Measurements from ENCODE around the gene SORCS2. TPM values are rescaled to one million over a fixed set of nuclear protein-coding genes. Genes with fewer than 3 reads are reported as not detected.

SORCS2 gene
- total RNA-seq, 2 experiments from 2014 or later, result 0.07 to 0.15 TPM

GRCh38 chr4:7165874-7166201, 26.5 kb upstream of the SORCS2 start:
- intact Hi-C loops (cut with micrococcal nuclease), result no loop called here
- no peak overlapping the region for H3K27ac Mint-ChIP-seq
- DNase-seq, result no peak
- no peaks in the 10 kb centered on the region for H3K27me3 Mint-ChIP-seq (ENCODE audit: low read depth)
- no peaks in the 10 kb centered on the region for H3K36me3 Mint-ChIP-seq (ENCODE audit: low read depth)
- H3K9me3 Mint-ChIP-seq, result no peaks in the 10 kb centered on the region
- no peak overlapping the region for H3K4me3 Mint-ChIP-seq
- H3K4me1 Mint-ChIP-seq (ENCODE audit: low read depth), result no peaks in the 10 kb centered on the region
- CTCF ChIA-PET, result no interaction called here

- no peaks in the 10 kb centered on the region for H3K9me3 Mint-ChIP-seq
- H3K27ac Mint-ChIP-seq, result no peak overlapping the region
- DNase-seq, result no peak
- CTCF ChIA-PET, result no interaction called here
- H3K27me3 Mint-ChIP-seq (ENCODE audit: low read depth), result no peaks in the 10 kb centered on the region
- H3K4me1 Mint-ChIP-seq (ENCODE audit: low read depth), result no peaks in the 10 kb centered on the region
- intact Hi-C loops (cut with micrococcal nuclease), result no loop called here
- H3K4me3 Mint-ChIP-seq, result no peak overlapping the region
- H3K36me3 Mint-ChIP-seq (ENCODE audit: low read depth), result no peaks in the 10 kb centered on the region
Measured at GRCh38 chr4:7166237-7166636, 26.1 kb upstream of the SORCS2 start.

GRCh38 chr4:7166981-7167700, 25.2 kb upstream of the SORCS2 start:
- no peaks in the 10 kb centered on the region for H3K36me3 Mint-ChIP-seq (ENCODE audit: low read depth)
- no peak for DNase-seq
- CTCF ChIA-PET, result no interaction called here
- H3K27me3 Mint-ChIP-seq (ENCODE audit: low read depth), result no peaks in the 10 kb centered on the region
- no peak overlapping the region for H3K27ac Mint-ChIP-seq
- intact Hi-C loops (cut with micrococcal nuclease), result no loop called here
- H3K4me3 Mint-ChIP-seq, result no peak overlapping the region
- no peaks in the 10 kb centered on the region for H3K9me3 Mint-ChIP-seq
- H3K4me1 Mint-ChIP-seq (ENCODE audit: low read depth), result no peaks in the 10 kb centered on the region

GRCh38 chr4:7167706-7168105, 24.6 kb upstream of the SORCS2 start:
- H3K9me3 Mint-ChIP-seq, result no peaks in the 10 kb centered on the region
- H3K4me1 Mint-ChIP-seq (ENCODE audit: low read depth), result no peaks in the 10 kb centered on the region
- H3K27ac Mint-ChIP-seq, result no peak overlapping the region
- peak; percentile 3 for DNase-seq
- H3K4me3 Mint-ChIP-seq, result no peak overlapping the region
- CTCF ChIA-PET, result no interaction called here
- H3K27me3 Mint-ChIP-seq (ENCODE audit: low read depth), result no peaks in the 10 kb centered on the region
- intact Hi-C loops (cut with micrococcal nuclease), result no loop called here
- no peaks in the 10 kb centered on the region for H3K36me3 Mint-ChIP-seq (ENCODE audit: low read depth)

GRCh38 chr4:7168106-7168505, 24.2 kb upstream of the SORCS2 start:
- Mint-ChIP-seq H3K9me3 (no peaks in the 10 kb centered on the region), H3K27me3 (ENCODE audit: low read depth) (no peaks in the 10 kb centered on the region), H3K36me3 (ENCODE audit: low read depth) (no peaks in the 10 kb centered on the region), H3K4me1 (ENCODE audit: low read depth) (no peaks in the 10 kb centered on the region), H3K4me3 (no peak overlapping the region), H3K27ac (no peak overlapping the region)
- DNase-seq, result peak; percentile 0
- CTCF ChIA-PET, result no interaction called here
- intact Hi-C loops (cut with micrococcal nuclease), result no loop called here

GRCh38 chr4:7169134-7169533, 23.2 kb upstream of the SORCS2 start:
- CTCF ChIA-PET, result no interaction called here
- Mint-ChIP-seq H3K27me3 (ENCODE audit: low read depth) (no peaks in the 10 kb centered on the region), H3K4me3 (no peak overlapping the region), H3K36me3 (ENCODE audit: low read depth) (no peaks in the 10 kb centered on the region), H3K4me1 (ENCODE audit: low read depth) (no peaks in the 10 kb centered on the region), H3K27ac (no peak overlapping the region), H3K9me3 (no peaks in the 10 kb centered on the region)
- intact Hi-C loops (cut with micrococcal nuclease), result no loop called here
- peak; percentile 4 for DNase-seq

- intact Hi-C loops (cut with micrococcal nuclease), result no loop called here
- Mint-ChIP-seq H3K36me3 (ENCODE audit: low read depth) (no peaks in the 10 kb centered on the region), H3K4me3 (no peak overlapping the region), H3K27me3 (ENCODE audit: low read depth) (no peaks in the 10 kb centered on the region), H3K4me1 (ENCODE audit: low read depth) (no peaks in the 10 kb centered on the region), H3K27ac (no peak overlapping the region), H3K9me3 (no peaks in the 10 kb centered on the region)
- no peak for DNase-seq
- CTCF ChIA-PET, result no interaction called here
Measured at GRCh38 chr4:7170012-7170411, 22.3 kb upstream of the SORCS2 start.

GRCh38 chr4:7171191-7171900, 21.0 kb upstream of the SORCS2 start:
- intact Hi-C loops (cut with micrococcal nuclease), result no loop called here
- Mint-ChIP-seq H3K36me3 (ENCODE audit: low read depth) (no peaks in the 10 kb centered on the region), H3K9me3 (no peaks in the 10 kb centered on the region), H3K27me3 (ENCODE audit: low read depth) (no peaks in the 10 kb centered on the region), H3K27ac (no peak overlapping the region), H3K4me3 (no peak overlapping the region), H3K4me1 (ENCODE audit: low read depth) (no peaks in the 10 kb centered on the region)
- peak; percentile 0 for DNase-seq
- CTCF ChIA-PET, result interaction anchor here (1.0 kb wide), 1 partner anchor 25 kb away, joined by 3 read pairs; no protein-coding TSS in a partner anchor

GRCh38 chr4:7172508-7172907, 19.8 kb upstream of the SORCS2 start:
- no peaks in the 10 kb centered on the region for H3K4me1 Mint-ChIP-seq (ENCODE audit: low read depth)
- CTCF ChIA-PET, result no interaction called here
- intact Hi-C loops (cut with micrococcal nuclease), result no loop called here

GRCh38 chr4:7172946-7173345, 19.4 kb upstream of the SORCS2 start:
- Mint-ChIP-seq H3K27ac (no peak overlapping the region), H3K4me3 (no peak overlapping the region), H3K4me1 (ENCODE audit: low read depth) (no peaks in the 10 kb centered on the region), H3K9me3 (no peaks in the 10 kb centered on the region), H3K27me3 (ENCODE audit: low read depth) (no peaks in the 10 kb centered on the region), H3K36me3 (ENCODE audit: low read depth) (no peaks in the 10 kb centered on the region)
- CTCF ChIA-PET, result no interaction called here
- intact Hi-C loops (cut with micrococcal nuclease), result no loop called here
- no peak for DNase-seq

More at GRCh38 chr4:7172508-7172907, 19.8 kb upstream of the SORCS2 start:
- Mint-ChIP-seq H3K4me3 (no peak overlapping the region), H3K9me3 (no peaks in the 10 kb centered on the region), H3K27me3 (ENCODE audit: low read depth) (no peaks in the 10 kb centered on the region), H3K27ac (no peak overlapping the region), H3K36me3 (ENCODE audit: low read depth) (no peaks in the 10 kb centered on the region)
- no peak for DNase-seq

- no peaks in the 10 kb centered on the region for H3K27me3 Mint-ChIP-seq (ENCODE audit: low read depth)
Measured at GRCh38 chr4:7173841-7174449, 18.4 kb upstream of the SORCS2 start.

GRCh38 chr4:7179158-7179557, 13.2 kb upstream of the SORCS2 start:
- Mint-ChIP-seq H3K4me1 (ENCODE audit: low read depth) (peaks cover 7% of the 10 kb centered on the region), H3K36me3 (ENCODE audit: low read depth) (no peaks in the 10 kb centered on the region), H3K9me3 (peaks cover 9% of the 10 kb centered on the region), H3K27ac (no peak overlapping the region), H3K27me3 (ENCODE audit: low read depth) (no peaks in the 10 kb centered on the region), H3K4me3 (no peak overlapping the region)
- CTCF ChIA-PET, result no interaction called here
- intact Hi-C loops (cut with micrococcal nuclease), result no loop called here
- DNase-seq, result no peak

More at GRCh38 chr4:7173841-7174449, 18.4 kb upstream of the SORCS2 start:
- no peak overlapping the region for H3K27ac Mint-ChIP-seq
- intact Hi-C loops (cut with micrococcal nuclease), result no loop called here
- no peaks in the 10 kb centered on the region for H3K4me1 Mint-ChIP-seq (ENCODE audit: low read depth)
- CTCF ChIA-PET, result no interaction called here
- H3K9me3 Mint-ChIP-seq, result no peaks in the 10 kb centered on the region
- DNase-seq, result no peak
- H3K36me3 Mint-ChIP-seq (ENCODE audit: low read depth), result no peaks in the 10 kb centered on the region
- H3K4me3 Mint-ChIP-seq, result no peak overlapping the region

GRCh38 chr4:7180938-7181337, 11.4 kb upstream of the SORCS2 start:
- CTCF ChIA-PET, result no interaction called here
- Mint-ChIP-seq H3K4me3 (no peak overlapping the region), H3K27me3 (ENCODE audit: low read depth) (no peaks in the 10 kb centered on the region), H3K36me3 (ENCODE audit: low read depth) (no peaks in the 10 kb centered on the region), H3K27ac (no peak overlapping the region), H3K9me3 (peaks cover 9% of the 10 kb centered on the region), H3K4me1 (ENCODE audit: low read depth) (peaks cover 7% of the 10 kb centered on the region)
- intact Hi-C loops (cut with micrococcal nuclease), result no loop called here
- no peak for DNase-seq
